IPS-NIHi7 (cell line): Measurements from ENCODE around the gene SOX18.

ENCODE experiments used
- DNase-seq: peaks from one replicate; pipeline ENCODE4 v3.0.0; 2012; ENCODE audit warnings: mixed read lengths; ENCODE audit errors: extremely low spot score

Gene SOX18

GRCh38 chr20:64052987-64053840 lies 3.8 kb upstream of the SOX18 start:
- no peak for DNase-seq

DNA sequence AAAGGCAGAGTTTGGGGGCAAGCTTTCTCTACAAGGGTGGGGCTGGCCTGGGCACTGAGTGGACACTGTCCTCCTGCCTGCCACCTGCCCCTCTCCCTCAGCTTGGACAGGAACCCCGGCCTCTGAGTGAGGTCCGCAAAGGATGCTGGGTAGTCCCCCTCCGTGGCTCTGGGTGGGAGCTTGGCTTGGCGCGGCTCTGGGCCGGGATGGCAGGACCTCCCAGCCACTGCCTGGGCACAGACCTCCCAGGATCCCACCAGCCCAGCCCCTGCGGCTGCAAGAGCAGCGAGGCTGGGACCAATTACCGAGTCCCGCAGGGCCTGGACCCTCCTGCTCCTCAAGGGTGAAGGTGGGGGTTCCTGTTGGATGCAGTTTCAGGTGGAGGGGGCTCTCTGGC lies 2.9 kb upstream of the SOX18 start:
- DNase-seq = no peak

- DNase-seq = no peak
Measured at GRCh38 chr20:64051561-64052325, 2.3 kb upstream of the SOX18 start.

DNA sequence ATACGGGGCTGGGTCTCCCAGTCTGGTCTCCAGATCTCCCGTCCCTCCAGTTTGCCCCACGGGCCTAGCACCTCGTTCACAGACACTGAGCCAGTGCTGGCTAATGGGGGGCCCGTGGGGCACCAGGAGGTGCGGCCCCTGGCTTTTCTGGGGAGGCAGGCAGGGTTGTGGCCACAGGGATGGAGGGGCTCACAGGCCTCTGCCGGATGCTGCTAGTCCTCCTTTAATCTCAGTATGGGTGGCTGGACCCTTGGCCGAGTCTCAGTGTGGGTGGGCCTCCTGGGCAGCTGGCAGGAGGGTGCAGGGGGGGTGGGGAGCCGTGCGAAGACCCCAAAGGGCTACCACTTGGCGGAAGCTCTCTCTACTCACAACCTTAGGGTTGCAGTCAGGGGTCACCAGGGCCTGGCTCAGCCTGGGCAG lies 1.6 kb upstream of the SOX18 start:
- DNase-seq = no peak

GRCh38 chr20:64050261-64051032 lies 1.0 kb upstream of the SOX18 start:
- DNase-seq = no peak

DNA sequence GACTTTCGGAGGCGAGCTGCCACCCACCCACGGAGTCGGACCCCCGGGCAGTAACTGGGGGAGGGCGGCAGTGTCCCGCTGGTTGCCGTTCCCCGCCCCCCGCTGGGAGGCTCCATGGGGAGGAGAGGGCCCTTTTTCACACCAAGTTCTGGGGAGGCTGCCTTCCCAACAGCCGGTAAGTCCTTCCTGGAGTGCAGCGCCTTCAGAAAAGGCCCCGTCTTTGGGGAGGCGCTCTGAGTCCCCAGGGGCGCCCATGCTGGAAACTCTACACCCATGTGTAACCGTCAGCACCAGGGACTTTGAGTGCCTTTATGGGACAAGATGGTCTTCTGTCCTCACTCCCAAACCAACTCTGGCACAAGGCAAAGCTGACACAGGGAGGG lies 430 bp upstream of the SOX18 start:
- DNase-seq = no peak

DNA sequence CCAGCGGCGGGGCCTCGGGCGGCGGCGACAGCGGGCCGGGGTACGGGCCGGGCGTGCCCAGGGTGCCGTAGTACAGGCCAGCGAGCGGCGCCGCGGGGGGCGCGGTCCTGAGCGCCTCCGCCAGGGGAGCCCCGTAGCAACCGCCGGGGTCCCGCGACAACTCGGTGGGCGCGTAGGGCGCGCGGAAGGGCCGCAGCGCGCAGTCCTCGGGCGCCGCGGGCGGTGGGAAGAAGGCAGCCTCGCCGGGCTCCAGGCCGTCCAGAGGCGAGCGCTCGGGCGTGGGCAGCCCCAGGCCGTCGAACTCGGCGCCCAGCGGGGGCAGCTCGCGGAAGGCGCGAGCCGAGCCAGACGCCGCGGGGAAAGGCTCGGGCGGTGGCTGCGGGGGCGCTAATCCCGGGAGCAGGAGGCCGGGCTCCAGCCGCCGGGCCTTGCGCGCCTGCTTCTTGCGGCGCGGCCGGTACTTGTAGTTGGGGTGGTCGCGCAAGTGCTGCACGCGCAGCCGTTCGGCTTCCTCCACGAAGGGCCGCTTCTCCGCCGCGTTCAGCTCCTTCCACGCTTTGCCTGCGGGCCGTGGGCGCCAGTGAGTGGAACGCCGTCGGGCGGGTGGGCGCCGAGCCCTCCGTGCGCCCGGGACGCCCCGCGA lies 916 bp downstream of the SOX18 start:
- no peak for DNase-seq

DNA sequence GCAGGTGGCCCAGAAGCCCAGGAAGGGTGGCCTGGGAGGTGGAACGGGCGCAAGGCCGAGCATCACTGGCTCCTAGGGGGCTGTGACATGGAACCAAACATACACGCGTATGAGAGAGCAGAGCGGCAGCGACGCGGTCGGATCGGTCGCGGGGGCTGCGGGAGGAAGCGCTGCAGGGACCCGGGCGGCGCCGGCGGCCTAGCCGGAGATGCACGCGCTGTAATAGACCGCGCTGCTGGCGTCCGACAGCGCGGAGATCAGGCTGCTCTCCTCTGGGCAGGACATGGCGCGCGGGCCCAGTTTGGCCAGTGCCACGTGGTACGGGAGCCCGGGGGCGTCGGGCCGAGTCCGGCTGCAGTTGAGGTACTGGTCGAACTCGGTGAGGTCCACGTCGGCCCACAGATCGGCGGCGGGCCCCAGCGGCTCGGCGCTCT lies 1.5 kb downstream of the SOX18 start:
- DNase-seq = no peak

DNA sequence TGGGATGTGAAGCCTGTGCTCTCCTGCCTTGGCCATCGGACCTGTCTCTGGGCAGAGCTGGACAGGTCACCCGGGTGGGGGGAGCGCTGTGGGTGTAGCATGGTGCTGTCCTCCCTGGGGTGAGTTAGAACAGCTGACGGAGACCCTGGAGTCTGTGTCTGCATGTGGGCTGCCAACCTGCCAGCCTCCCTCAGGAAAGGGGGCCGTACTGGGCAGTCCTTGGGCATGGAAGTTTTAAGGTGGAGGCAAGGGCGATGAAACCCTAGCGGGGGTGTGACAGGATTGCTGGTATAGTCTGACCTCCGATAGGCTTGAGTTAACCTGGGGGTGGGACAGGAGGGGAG lies 2.4 kb downstream of the SOX18 start:
- no peak for DNase-seq

GRCh38 chr20:64045346-64046011 lies 4.0 kb downstream of the SOX18 start:
- no peak for DNase-seq

- no peak for DNase-seq
Measured at GRCh38 chr20:64044484-64045247, 4.8 kb downstream of the SOX18 start.

DNA sequence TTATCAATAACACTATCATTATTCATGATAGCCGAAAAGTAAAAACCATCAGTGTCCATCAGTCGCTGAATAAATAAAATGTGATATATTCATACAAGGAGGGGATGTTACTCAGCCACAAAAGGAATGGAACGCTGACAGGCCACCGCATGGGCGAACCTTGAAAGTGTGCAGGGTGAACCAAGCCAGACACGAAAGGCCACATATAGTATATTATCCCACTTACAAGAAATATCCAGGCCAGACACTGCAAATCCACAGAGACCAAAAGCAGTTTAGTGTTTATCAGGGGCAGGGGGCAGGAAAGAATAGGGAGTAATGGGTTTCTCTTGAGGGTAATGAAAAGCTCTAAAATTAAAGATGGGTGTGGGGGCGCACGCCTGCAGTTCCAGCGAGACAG lies 5.7 kb downstream of the SOX18 start:
- no peak for DNase-seq

GRCh38 chr20:64042054-64042781 lies 7.2 kb downstream of the SOX18 start:
- no peak for DNase-seq

DNA sequence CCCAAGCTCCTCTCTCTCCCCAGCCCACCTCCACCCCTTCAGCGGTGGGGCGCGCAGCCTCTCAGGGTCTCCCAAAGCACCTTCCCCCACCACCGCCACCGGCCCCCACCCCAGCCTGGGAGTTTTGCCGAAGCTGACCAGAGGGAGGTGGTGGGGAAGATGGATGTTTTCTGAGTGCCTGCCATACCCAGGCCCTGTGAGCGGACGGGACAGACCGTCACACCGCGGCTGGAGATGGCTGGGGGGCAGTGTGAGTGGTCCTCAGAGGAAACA lies 7.7 kb downstream of the SOX18 start:
- no peak for DNase-seq

DNA sequence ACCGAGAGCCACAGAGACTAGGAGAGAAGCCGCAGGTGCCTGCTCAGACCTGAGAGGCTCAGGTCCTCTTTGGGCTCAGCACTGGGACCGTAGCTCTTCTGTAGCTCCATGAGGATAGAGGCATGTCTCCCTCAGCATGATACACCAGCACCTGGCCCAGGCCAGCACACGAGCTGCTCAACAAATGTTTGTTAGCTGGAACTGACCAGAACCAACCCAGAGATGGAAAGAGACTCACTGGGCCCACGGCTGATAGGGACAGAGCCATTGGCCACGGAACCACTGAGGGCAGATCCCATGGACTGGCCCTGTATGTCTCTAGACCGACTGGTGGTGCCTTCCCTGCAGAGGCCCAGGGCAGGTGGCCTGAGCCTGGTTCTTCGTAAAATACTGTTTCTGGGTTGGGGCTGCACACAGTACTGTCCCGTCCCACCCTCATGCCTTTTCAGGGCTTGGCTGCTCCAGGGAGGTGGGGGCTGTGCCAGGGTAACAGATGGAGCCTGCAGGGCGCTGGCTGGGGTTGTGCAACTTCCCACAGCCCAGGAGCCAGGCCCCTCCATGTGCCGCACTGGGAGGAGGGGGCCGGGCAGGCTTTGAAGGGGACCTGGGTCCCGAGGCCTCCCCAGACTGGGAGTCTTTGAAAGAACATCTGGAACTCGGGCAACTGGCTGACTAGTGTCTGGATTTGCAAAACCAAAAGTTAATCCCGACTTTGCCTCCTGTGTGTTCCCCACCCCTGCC lies 8.2 kb downstream of the SOX18 start:
- DNase-seq = no peak

- no peak for DNase-seq
Measured at GRCh38 chr20:64040231-64041039, 9.0 kb downstream of the SOX18 start.

- no peak for DNase-seq
Measured at GRCh38 chr20:64039293-64040160, 9.9 kb downstream of the SOX18 start.
